GM18873 (cell line): ENCODE data around the gene HABP4.

Source experiments
- ATAC-seq: cut with Tn5 transposase; IDR thresholded peaks from one replicate; pipeline ENCODE4 v1.9.1; 2021; ENCODE audit warnings: mild to moderate bottlenecking, moderate library complexity, moderate number of reproducible peaks; ENCODE audit not compliant: unreplicated experiment, low FRiP score

HABP4 gene, protein sequence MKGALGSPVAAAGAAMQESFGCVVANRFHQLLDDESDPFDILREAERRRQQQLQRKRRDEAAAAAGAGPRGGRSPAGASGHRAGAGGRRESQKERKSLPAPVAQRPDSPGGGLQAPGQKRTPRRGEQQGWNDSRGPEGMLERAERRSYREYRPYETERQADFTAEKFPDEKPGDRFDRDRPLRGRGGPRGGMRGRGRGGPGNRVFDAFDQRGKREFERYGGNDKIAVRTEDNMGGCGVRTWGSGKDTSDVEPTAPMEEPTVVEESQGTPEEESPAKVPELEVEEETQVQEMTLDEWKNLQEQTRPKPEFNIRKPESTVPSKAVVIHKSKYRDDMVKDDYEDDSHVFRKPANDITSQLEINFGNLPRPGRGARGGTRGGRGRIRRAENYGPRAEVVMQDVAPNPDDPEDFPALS

GRCh38 chr9:96449845-96450612 is at the start of gene HABP4:
HABP4 (plus strand) TSS chr9:96450169; CDS start chr9:96450280, 111 bp downstream.
- peak; percentile 86 for ATAC-seq

- ATAC-seq: no peak
Measured at GRCh38 chr9:96408409-96409280, 41.3 kb upstream of the HABP4 start.

DNA sequence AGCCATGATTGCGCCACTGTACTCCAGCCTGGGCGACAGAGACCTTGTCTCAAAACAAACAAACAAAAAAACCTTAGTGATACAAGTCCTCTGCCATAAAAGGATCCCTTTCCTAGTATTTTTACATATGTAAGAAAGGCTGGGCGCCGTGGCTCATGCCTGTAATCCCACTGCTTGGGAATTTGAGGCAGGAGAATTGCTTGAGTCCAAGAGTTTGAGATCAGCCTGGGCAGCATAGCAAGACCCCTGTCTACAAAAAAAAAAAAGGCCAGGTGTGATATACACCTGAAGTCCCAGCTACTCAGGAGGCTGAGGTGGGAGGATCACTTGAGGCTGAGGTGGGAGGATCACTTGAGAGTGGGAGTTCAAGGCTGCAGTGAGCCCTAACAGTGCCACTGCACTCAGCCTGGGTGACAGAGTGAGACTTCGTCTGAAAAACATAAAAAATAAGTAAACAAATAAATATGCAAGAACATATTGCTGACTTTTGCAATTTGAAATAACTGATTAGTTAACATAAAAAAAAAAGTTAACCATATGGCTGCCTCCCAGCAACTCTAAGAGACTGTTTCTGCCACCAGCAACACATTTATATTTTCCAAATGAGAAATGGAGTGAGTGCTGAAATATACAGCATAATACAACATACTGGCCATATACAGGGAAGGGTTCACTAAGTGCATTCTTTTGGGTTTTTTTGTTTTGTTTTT is 38.7 kb upstream of the HABP4 start:
- ATAC-seq: no peak

DNA sequence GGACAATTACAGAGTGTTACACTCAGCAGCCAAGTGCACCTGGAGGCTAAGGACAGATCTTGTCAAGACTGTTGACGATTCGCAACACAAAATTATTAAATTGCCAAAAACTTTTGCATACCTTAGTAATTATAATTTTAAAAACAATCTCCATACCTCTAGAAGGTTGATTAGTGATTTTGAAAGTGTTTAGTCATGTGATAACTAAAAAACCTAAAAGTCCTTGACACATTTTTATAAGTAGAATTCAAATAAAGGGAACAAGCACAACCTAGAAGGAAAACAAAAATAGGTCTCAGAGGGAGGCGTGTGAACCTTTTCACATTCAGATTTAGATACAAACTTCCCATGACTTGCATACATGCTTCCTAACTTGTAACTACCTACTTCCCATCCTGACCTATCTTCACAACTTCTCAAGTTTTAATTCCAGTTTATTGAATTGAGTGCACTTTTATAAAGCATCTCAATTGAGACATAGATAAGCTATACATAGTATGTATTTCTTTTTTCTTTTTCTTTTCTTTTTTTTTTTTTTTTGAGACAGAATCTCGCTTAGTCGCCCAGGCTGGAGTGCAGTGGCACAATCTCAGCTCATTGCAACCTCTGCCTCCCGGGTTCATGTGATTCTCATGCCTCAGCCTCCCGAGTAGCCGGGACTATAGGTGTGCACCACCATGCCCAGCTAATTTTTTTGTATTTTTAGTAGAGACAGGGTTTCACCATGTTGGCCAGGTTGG is 37.6 kb upstream of the HABP4 start:
- no peak for ATAC-seq

DNA sequence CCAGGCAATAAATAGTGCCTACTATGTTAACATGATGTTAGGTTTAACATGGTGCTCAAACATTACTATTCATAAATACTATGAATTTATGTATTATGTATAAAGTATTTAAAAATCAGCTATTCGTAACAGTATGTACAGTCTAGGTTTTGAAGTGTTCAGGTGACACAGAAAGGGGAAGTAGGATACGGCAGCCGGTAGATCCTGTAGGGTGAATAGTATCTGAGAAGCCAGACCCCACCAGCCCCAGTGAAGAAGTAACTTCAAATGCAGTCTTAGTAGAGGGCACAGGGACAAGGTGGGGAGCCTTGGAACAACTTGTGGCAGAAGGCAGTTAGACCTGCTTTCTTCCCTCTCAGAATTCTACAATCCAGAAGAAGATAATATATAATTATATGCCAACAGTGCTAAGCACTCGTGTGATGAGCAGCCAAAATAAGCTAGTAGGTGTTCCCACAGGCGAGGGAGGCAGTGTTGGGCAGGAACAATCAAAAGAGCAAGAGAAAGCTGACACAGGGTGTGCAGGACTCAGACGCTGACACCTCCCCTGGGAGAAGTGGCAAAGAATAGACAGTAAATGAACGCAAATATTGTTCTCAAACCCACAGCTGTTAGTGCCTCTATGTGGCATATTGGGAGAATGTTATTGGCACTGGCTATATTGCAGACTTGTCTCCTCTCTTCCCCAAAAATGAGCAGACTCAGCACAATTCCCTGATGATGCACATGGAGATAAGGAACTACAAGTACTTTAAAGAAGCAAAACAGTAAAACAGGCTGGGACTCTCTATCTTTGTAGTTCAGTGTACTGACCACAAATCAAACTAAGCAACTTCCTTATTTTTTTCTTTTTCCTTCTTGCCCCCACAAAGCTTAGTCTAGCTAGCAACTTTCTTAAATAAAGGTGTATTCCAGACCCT is 36.4 kb upstream of the HABP4 start:
- no peak for ATAC-seq

DNA sequence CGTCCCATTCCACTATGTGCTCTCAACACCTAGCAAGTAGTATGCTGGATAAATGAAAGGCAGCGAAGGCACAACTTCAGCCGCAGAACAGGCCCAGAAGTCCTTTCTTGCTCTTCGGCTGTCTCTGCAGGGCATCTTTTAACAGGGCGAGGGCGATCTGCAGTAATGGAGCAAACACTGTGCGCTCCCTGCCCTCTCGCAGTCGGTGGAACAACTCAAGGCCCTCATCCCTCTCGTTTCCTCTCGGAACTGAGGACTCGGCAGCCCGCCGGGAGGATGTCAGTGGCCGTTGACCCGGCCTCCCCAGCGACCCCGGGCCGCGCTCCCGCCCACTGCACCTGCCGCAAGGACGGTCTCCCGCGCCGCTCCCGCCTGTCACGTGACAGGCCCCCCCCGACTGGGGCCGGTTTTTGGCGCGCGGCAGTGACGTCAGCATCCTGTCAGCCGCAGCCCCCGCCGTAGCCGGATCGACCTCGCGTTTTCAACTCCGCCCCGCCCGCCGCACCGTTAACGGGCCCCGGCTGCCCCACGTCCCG is 32.9 kb upstream of the HABP4 start:
- no peak for ATAC-seq

DNA sequence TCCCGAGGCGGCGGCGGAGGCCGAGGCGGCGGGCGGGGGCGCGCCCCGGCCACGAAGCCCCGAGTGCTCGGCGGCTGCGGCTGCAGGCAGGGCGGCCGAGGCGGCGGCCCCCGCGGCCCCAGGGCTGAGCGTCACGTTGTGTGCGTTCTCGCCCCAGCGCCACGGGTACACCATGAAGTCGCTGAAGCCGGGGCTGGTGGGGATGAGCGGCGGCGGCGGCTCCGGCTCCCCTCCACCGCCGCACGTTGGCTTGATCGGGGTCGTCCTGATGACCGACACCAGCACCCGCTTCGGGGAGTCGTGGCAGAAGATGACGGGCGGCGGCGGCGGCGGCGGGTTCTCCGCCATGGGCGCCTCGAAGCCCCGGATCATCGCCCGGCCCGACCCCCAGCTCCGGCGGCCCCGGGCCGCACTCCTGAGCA is 32.3 kb upstream of the HABP4 start:
- no peak for ATAC-seq

DNA sequence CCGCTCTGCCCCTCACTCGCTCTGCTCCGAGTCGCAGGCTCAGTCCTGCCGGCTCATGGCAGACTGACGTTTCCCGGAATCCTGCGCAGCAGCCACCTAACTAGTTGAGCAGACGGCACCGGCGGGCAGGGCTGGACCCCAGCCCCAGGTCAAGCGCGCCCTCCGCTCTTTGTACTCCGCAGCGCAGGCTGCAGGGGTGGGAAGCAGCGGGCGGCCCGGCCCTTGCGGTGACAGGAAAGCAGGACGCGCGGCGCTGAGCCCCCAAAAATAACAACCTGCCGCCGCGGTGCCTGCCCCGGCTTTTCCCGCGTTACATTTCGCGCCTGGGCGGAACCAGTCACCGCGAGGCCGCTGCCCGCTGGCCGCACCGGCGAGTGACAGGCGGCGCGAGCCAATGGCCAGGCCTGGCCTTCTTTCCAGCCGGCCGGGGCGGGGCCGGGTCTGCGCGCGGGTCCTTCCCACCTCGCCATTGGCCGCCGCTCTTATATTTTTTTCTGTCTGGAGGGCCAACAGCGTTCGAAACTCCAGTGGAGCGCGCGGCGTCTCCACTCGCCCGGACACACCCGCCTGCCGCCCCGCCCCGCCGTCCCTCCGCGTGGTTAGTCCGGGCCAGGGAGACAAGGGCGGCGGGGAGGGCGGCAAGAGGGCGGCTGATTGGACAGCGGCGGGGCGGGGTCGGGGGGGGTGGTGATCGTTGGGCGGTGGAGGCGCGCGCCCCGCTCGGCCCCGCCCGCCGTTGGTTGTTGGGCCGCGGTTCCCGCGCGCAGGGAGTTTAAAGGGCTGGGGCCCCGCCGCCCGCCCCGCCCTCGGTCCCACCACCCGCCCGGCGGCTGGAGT is 31.7 kb upstream of the HABP4 start, which contains the start of gene ZNF367:
Gene ZNF367 (minus strand): TSS at position 288 of the 837 bp plus-strand sequence. CDS start 338 bp downstream, outside the sequence.
- ATAC-seq: peak; percentile 54

DNA sequence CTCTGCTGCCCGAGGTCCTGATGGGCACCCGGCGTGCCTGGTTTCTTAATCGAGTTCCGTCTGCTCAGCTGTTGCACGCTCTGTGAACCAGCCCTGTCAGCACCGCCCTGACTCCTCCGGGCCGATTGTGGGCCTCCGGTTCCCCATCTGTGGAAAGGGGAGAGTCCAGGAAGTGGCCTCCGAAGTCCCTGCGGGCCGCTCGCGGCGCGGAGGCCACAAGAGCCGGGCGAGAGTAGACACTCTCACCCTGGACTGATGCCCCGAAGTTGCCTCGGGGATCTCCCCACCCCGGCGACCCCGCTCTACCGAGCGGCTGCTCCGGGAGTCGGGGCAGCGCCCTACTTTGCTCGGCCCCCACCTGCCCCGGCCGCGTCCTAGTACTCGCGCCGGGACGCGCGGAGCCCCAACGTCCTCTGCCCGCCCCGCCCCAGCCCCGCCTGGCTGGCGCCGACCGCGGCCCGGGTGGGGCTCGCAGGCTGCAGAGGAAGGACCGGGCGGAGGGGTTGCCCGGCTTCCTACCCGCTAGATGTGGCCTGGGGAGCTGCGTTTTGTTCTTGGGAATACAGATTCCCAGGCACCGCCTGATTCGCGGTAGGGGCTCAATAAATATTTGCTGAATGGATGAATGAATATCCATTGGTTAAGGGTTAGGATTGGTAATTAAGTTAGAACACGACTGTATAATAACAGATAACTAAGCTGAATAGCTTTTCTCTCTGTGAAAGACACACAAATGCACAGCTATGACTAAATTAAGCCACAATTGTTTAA is 30.9 kb upstream of the HABP4 start:
- ATAC-seq: peak; percentile 19

DNA sequence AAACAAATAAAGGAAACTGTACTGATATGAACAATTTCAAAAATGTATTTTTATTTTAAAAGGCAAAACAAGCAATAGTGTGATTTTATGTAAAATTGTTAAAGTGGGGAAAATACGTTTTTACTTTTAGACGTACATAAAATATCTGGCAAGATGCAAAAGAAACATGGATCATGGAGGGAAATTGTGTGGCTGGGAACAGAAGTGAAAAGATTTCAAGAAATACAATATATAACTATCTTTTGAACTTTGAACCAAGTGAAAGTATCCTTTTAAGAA is 30.3 kb upstream of the HABP4 start:
- no peak for ATAC-seq

DNA sequence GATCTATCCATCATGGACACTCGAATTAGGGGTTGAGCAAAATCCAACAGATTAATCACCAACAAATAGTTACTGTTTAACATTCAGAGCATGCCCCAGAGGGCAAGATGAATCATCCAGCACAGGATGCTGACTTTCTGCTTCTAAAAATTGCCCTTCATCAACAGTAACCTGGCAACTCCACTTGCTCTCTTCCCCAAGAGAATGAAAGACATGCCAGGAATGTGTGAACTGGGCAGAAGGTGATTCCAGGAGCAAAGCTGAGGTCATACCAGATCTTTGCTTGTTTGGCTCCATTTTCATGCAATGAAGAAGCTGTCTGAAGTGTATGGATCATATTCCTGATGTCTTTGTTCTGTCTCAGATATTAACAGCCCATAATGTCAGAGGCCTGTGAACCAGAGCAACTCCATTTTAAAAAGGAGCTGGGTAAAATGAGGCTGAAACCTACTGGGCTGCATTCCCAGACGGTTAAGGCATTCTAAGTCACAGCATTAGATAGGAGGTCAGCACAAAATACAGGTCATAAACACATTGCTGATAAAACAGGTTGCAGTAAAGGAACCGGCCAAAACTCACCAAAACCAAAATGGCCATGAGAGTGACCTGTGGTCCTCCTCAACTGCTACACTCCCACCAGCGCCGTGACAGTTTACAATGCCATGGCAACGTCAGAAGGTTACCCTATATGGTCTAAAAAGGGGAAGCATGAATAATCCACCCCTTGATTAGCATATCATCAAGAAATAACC is 29.3 kb upstream of the HABP4 start:
- ATAC-seq: no peak

DNA sequence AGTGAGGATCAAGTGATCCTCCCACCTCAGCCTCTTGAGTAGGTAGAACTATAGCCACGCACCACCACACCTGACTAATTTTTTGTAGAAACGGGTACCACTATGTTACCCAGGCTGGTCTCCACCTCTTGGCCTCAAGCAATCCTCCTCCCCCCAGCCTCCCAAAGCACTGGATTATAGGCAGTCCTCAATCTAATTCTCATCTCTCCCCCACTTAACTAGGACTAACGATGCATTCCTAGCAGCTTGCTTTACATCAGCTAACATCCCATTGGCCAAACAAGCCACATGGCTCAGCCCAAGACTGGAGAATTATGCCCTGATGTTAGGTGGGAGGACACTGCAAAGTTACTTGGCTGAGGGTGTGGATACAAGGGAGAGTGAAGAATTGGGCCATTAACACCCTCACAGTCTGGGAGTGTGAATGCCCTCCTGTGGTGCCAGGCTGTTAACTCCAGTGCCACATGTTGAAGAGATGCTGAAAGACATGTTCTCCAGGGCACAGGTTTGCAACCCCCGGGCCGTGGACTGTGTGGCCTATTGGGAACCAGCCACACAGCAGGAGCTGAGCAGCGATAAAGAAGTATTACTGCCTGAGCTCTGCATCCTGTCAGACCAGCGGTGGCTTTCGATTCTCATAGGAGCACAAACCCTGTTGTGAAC is 26.5 kb upstream of the HABP4 start:
- ATAC-seq: no peak

DNA sequence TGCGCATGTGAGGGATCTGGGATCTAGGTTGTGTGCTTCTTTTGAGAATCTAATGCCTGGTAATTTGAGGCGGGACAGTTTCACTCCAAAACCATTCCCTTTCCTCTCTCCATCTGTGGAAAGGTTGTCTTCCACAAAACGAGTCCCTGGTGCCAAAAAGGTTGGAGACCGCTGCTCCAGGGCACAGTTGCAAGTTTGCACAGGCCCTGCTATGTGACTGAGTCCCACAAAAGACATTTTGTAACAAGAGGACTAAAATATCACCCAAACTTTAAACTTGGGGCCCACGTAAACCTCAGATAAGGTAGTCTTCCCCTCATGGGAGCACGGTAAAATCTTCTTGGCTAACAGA is 26.0 kb upstream of the HABP4 start:
- no peak for ATAC-seq

- ATAC-seq: no peak
Measured at GRCh38 chr9:96425500-96426169, 24.3 kb upstream of the HABP4 start.

- ATAC-seq: no peak
Measured at GRCh38 chr9:96429732-96430131, 20.2 kb upstream of the HABP4 start.
